Natural killer cell (primary cell): ENCODE results near the gene ACTRT2. TPM values are rescaled to one million over a fixed set of nuclear protein-coding genes. Genes with fewer than 3 reads are reported as not detected.

Source experiments
- ATAC-seq, 3 donors: fragments of 150-1000 bp in 2 of 3; fragments of 200-7000 bp in 1 of 3; cut with Tn5 transposase; 1 replicate in 1 of 3; 2 replicates in 2 of 3; pipeline ENCODE4 v1.10.0; 2021; ENCODE audit warnings: mild to moderate bottlenecking in 2 of 3, moderate library complexity in 2 of 3
- DNase-seq, 2 donors: peaks; one replicate each; pipeline versions ENCODE4 v3.0.0 to v3.0.0-alpha.2; 2013 to 2021; ENCODE audit warnings: mixed read lengths in 1 of 2
- H3K27ac ChIP-seq: one replicate; pipeline ENCODE4 v1.5.1; 2013; ENCODE audit warnings: mild to moderate bottlenecking, low read length
- H3K27me3 ChIP-seq: one replicate; pipeline ENCODE4 v1.6.1; 2013; ENCODE audit warnings: low read length; ENCODE audit not compliant: control insufficient read depth, insufficient read depth
- H3K36me3 ChIP-seq: one replicate; pipeline ENCODE4 v1.6.1; 2013; ENCODE audit warnings: low read length; ENCODE audit not compliant: control insufficient read depth, insufficient read depth
- H3K4me1 ChIP-seq: one replicate; pipeline ENCODE4 v1.6.1; 2013; ENCODE audit warnings: low read length; ENCODE audit not compliant: control insufficient read depth, insufficient read depth
- H3K4me3 ChIP-seq: one replicate; pipeline ENCODE4 v1.5.1; 2013; ENCODE audit warnings: low read length
- H3K9me3 ChIP-seq: one replicate; pipeline ENCODE4 v1.6.1; 2013; ENCODE audit warnings: low read length; ENCODE audit not compliant: control insufficient read depth, insufficient read depth
- H3K27ac Mint-ChIP-seq, 2 donors: one replicate each; pipeline ENCODE4 v1.8.0; 2022; ENCODE audit warnings: mild to moderate bottlenecking in 2 of 2, mixed read lengths in 2 of 2, moderate library complexity in 1 of 2
- H3K27me3 Mint-ChIP-seq, 2 donors: one replicate each; pipeline ENCODE4 v1.8.0; 2022; ENCODE audit warnings: low read depth in 2 of 2, mixed read lengths in 2 of 2
- H3K36me3 Mint-ChIP-seq: one replicate; pipeline ENCODE4 v1.8.0; 2022; ENCODE audit warnings: mixed read lengths
- H3K4me1 Mint-ChIP-seq, 2 donors: one replicate each; pipeline ENCODE4 v1.8.0; 2022; ENCODE audit warnings: mixed read lengths in 2 of 2
- H3K4me3 Mint-ChIP-seq: one replicate; pipeline ENCODE4 v1.8.0; 2022; ENCODE audit warnings: mild to moderate bottlenecking, moderate library complexity, mixed read lengths
- H3K9me3 Mint-ChIP-seq, 2 donors: one replicate each; pipeline ENCODE4 v1.8.0; 2022; ENCODE audit warnings: mixed read lengths in 2 of 2
- CTCF ChIP-seq: fragments of 200-600 bp; IDR thresholded peaks from one replicate; pipeline ENCODE4 v1.8.0; 2022; ENCODE audit warnings: antibody characterized with exemption
- WGBS: methylation state at CpG from one replicate; pipeline ENCODE4 v1.1.7; 2013; ENCODE audit warnings: missing lambda C conversion rate; ENCODE audit not compliant: insufficient coverage; 5-methylcytosine and 5-hydroxymethylcytosine counted together
- intact Hi-C: fragments of 100-400 bp; cut with micrococcal nuclease; formaldehyde crosslinking; loops from one replicate; pipeline ENCODE4 v1.14.2; 2022
- total RNA-seq, 4 donors: library from RNA; stranded (reverse); fragments of 120-200 nt in 1 of 4; gene quantifications; one replicate each; pipeline versions ENCODE4 v1.2.3 to v1.2.4, GENCODE V29; 2013 to 2022

ACTRT2 gene
- total RNA-seq, 3 donors from 2014 or later (not counting 1 experiment from before 2014, with no cell fraction given), result not detected

GRCh38 chr1:2998503-2999100, 22.7 kb upstream of the ACTRT2 start:
- no peaks in the 10 kb centered on the region for H3K4me1 Mint-ChIP-seq
- peaks cover 0 to 3% of the 10 kb centered on the region in 2 donors for H3K9me3 Mint-ChIP-seq
- intact Hi-C loops, result no loop called here
- H3K36me3 Mint-ChIP-seq, result peaks cover 6% of the 10 kb centered on the region
- 84% methylated on average over 9 of the region's 9 CpGs for WGBS
- DNase-seq (no peak), ATAC-seq (no peak)
- no peak overlapping the region for H3K27ac ChIP-seq
- no peak overlapping the region for H3K27ac Mint-ChIP-seq
- no peaks in the 10 kb centered on the region for H3K36me3 ChIP-seq
- TF ChIP-seq CTCF, result no peak
- H3K4me1 ChIP-seq, result no peaks in the 10 kb centered on the region
- H3K27me3 Mint-ChIP-seq, result peaks cover 0 to 5% of the 10 kb centered on the region in 2 donors
- H3K4me3 Mint-ChIP-seq, result no peak overlapping the region
- peaks cover 9% of the 10 kb centered on the region for H3K9me3 ChIP-seq
- H3K4me3 ChIP-seq, result no peak overlapping the region
- peaks cover 5% of the 10 kb centered on the region for H3K27me3 ChIP-seq

GRCh38 chr1:2999138-2999537, 22.1 kb upstream of the ACTRT2 start:
- H3K4me3 Mint-ChIP-seq, result no peak overlapping the region
- WGBS, result 93% methylated on average over 2 of the region's 2 CpGs
- H3K9me3 Mint-ChIP-seq, result peaks cover 0 to 3% of the 10 kb centered on the region in 2 donors
- H3K36me3 Mint-ChIP-seq, result peaks cover 2% of the 10 kb centered on the region
- ATAC-seq (no peak), DNase-seq (no peak)
- Histone ChIP-seq H3K4me1 (no peaks in the 10 kb centered on the region), H3K9me3 (peaks cover 3% of the 10 kb centered on the region), H3K27ac (no peak overlapping the region), H3K4me3 (no peak overlapping the region), H3K27me3 (peaks cover 5% of the 10 kb centered on the region), H3K36me3 (no peaks in the 10 kb centered on the region)
- no peak overlapping the region for H3K27ac Mint-ChIP-seq
- TF ChIP-seq CTCF, result no peak
- H3K27me3 Mint-ChIP-seq, result peaks cover 0 to 5% of the 10 kb centered on the region in 2 donors
- no peaks in the 10 kb centered on the region for H3K4me1 Mint-ChIP-seq
- intact Hi-C loops, result no loop called here

GRCh38 chr1:2999571-2999970, 21.7 kb upstream of the ACTRT2 start:
- no peak for TF ChIP-seq CTCF
- WGBS, result 81% methylated on average over 6 of the region's 6 CpGs
- Histone ChIP-seq H3K9me3 (no peaks in the 10 kb centered on the region), H3K27me3 (peaks cover 5% of the 10 kb centered on the region), H3K4me1 (no peaks in the 10 kb centered on the region), H3K27ac (no peak overlapping the region), H3K36me3 (no peaks in the 10 kb centered on the region), H3K4me3 (no peak overlapping the region)
- intact Hi-C loops, result no loop called here
- peaks cover 0 to 3% of the 10 kb centered on the region in 2 donors for H3K9me3 Mint-ChIP-seq
- no peak for ATAC-seq
- no peaks in the 10 kb centered on the region for H3K36me3 Mint-ChIP-seq
- peaks cover 0 to 5% of the 10 kb centered on the region in 2 donors for H3K27me3 Mint-ChIP-seq
- no peak overlapping the region for H3K4me3 Mint-ChIP-seq
- no peak for DNase-seq
- H3K27ac Mint-ChIP-seq, result no peak overlapping the region
- no peaks in the 10 kb centered on the region for H3K4me1 Mint-ChIP-seq

GRCh38 chr1:3000214-3000613, 21.1 kb upstream of the ACTRT2 start:
- Histone ChIP-seq H3K36me3 (no peaks in the 10 kb centered on the region), H3K27ac (no peak overlapping the region), H3K9me3 (no peaks in the 10 kb centered on the region), H3K4me3 (no peak overlapping the region), H3K4me1 (no peaks in the 10 kb centered on the region), H3K27me3 (peaks cover 5% of the 10 kb centered on the region)
- Mint-ChIP-seq H3K36me3 (no peaks in the 10 kb centered on the region), H3K4me3 (no peak overlapping the region), H3K27ac (no peak overlapping the region), H3K9me3 (peaks cover 0 to 3% of the 10 kb centered on the region in 2 donors), H3K4me1 (no peaks in the 10 kb centered on the region), H3K27me3 (peaks cover 0 to 5% of the 10 kb centered on the region in 2 donors)
- ATAC-seq (no peak), DNase-seq (no peak)
- intact Hi-C loops, result no loop called here
- TF ChIP-seq CTCF, result no peak
- 94% methylated on average over 13 of the region's 15 CpGs for WGBS
